ENCODE data around the gene MAP3K5. TPM values are rescaled to one million over a fixed set of nuclear protein-coding genes. Genes with fewer than 3 reads are reported as not detected.

Gene MAP3K5
- total and polyA plus RNA-seq, 2 of the 8 experiments (the other 6 are each of a cell fraction or from before 2014, with no cell fraction given) = 0.63 to 2.6 TPM

GRCh38 chr6:136816656-136817055 lies 24.4 kb upstream of the MAP3K5 start:
- Histone ChIP-seq H2BK20ac (ENCODE audit: low read length) (no peak overlapping the region), H3K23ac (ENCODE audit: insufficient read length) (no peak overlapping the region), H3K9me3 (ENCODE audit: insufficient read depth in 2 of 2, low read depth in 1 of 2, low read length in 1 of 2) (no peaks in the 10 kb centered on the region), H3K4me2 (ENCODE audit: insufficient read depth in 1 of 2, low read depth in 2 of 2, low read length in 2 of 2) (no peak overlapping the region), H4K20me1 (replicated peaks in 1 of 2; ENCODE audit: control insufficient read depth in 1 of 2, insufficient read depth in 2 of 2, low read length in 2 of 2) (no peaks in the 10 kb centered on the region), H2AK5ac (ENCODE audit: low read depth, low read length) (no peak overlapping the region), H4K91ac (replicated peaks; ENCODE audit: insufficient read length, low read length) (no peak overlapping the region), H3K27ac (ENCODE audit: low read depth, low read length) (no peak overlapping the region), H4K8ac (ENCODE audit: extremely low read depth, insufficient read depth, low read length) (no peak overlapping the region), H3K14ac (ENCODE audit: insufficient read length) (no peak overlapping the region), H3K4me3 (ENCODE audit: extremely low read depth in 1 of 4, insufficient read depth in 2 of 4, low read depth in 3 of 4, low read length in 4 of 4) (no peak overlapping the region), H3K36me3 (ENCODE audit: control insufficient read depth in 2 of 4, insufficient read depth in 4 of 4, low read length in 3 of 4) (no peaks in the 10 kb centered on the region), H3K4ac (replicated peaks; ENCODE audit: insufficient read length, low read depth, low read length) (no peak overlapping the region), H3K4me1 (replicated peaks in 1 of 4; ENCODE audit: control insufficient read depth in 3 of 4, insufficient read depth in 4 of 4, low read length in 3 of 4) (no peaks in the 10 kb centered on the region), H3K23me2 (ENCODE audit: low read depth, low read length) (no peaks in the 10 kb centered on the region), H3K9ac (replicated peaks in 1 of 4; ENCODE audit: extremely low read depth in 1 of 4, low read depth in 3 of 4, low read length in 3 of 4) (no peak overlapping the region), H3K18ac (ENCODE audit: extremely low read depth, low read length) (no peak overlapping the region), H2BK15ac (ENCODE audit: low read length) (no peak overlapping the region), H2BK12ac (ENCODE audit: low read depth, low read length) (no peak overlapping the region), H2AFZ (ENCODE audit: low read length) (no peak overlapping the region), H3K56ac (replicated peaks; ENCODE audit: insufficient read length, low read depth, low read length) (no peak overlapping the region), H3K27me3 (replicated peaks in 1 of 4; ENCODE audit: control insufficient read depth in 3 of 4, extremely low read depth in 1 of 4, insufficient read depth in 3 of 4, low read length in 3 of 4) (no peaks in the 10 kb centered on the region; a peak in 2 of 7 replicates), H3K79me1 (ENCODE audit: low read depth, low read length) (no peaks in the 10 kb centered on the region), H3K79me2 (ENCODE audit: control insufficient read depth in 1 of 2, insufficient read depth in 2 of 2, low read length in 2 of 2) (no peaks in the 10 kb centered on the region), H2BK5ac (ENCODE audit: low read depth, low read length) (no peak overlapping the region), H4K5ac (ENCODE audit: insufficient read length, low read depth, low read length) (no peak overlapping the region), H2BK120ac (replicated peaks; ENCODE audit: low read depth, low read length) (no peak overlapping the region)
- no peak for TF ChIP-seq TEAD4 (IDR thresholded peaks at IDR 0.05; ENCODE audit: low read depth, low read length)
- no peak for TF ChIP-seq CEBPB (IDR thresholded peaks at IDR 0.05; ENCODE audit: low read depth, low read length)
- no peak for TF ChIP-seq HDAC2 (IDR thresholded peaks at IDR 0.05; ENCODE audit: borderline replicate concordance in 1 of 2, low read depth in 2 of 2, low read length in 2 of 2)
- TF ChIP-seq BCL11A (IDR thresholded peaks at IDR 0.05; ENCODE audit: low read depth in 2 of 2, low read length in 2 of 2) = no peak
- 92% methylated on average over 2 of the region's 2 CpGs; no CpG with 5 or more reads in 1 of the 2 experiments for WGBS, 2 experiments (ENCODE audit: extremely low coverage in 1 of 2, insufficient coverage in 1 of 2, insufficient read length in 1 of 2, insufficient replicate concordance in 2 of 2, low coverage in 1 of 2, low lambda C conversion rate in 2 of 2, missing lambda C conversion rate in 1 of 2)
- FAIRE-seq (no peak), DNase-seq (ENCODE audit: low read depth in 1 of 2, low spot score in 2 of 2) (no peak)
- CTCF ChIA-PET (ENCODE audit: partially characterized antibody) = interaction anchor here (0.7 kb wide), 1 partner anchor 111 kb away, joined by 3 read pairs; no protein-coding TSS in a partner anchor
- POLR2A ChIA-PET (ENCODE audit: partially characterized antibody) = no interaction called here

Data from H1 (cell line).